Left ventricle myocardium superior (tissue), 1 donor: ENCODE measurements around the gene OBSCN. TPM values are rescaled to one million over a fixed set of nuclear protein-coding genes. Genes with fewer than 3 reads are reported as not detected.

Source experiments
- ATAC-seq: fragments of 200-7000 bp; cut with Tn5 transposase; one replicate; pipeline ENCODE4 v1.9.1; 2020; ENCODE audit warnings: mild to moderate bottlenecking, moderate library complexity
- DNase-seq: peaks from one replicate; pipeline ENCODE4 v3.0.0-alpha.2; 2020
- intact Hi-C: fragments of 100-400 bp; cut with micrococcal nuclease; formaldehyde crosslinking; loops from one replicate; pipeline ENCODE4 v1.11.0; 2022
- total RNA-seq: library from RNA; stranded (reverse); fragmentation: NEBNext Ultra II Directional; extraction: Animal tissue kit (Norgen Biotek cat#: 25700); gene quantifications from one replicate; pipeline ENCODE4 v1.2.1, GENCODE V29; 2021
- donor health status: DM: no; HTN: yes; CAD: no; lungs with severe emphysema.

Gene OBSCN
- total RNA-seq, 1 donor from 2014 or later = 316 TPM

- intact Hi-C loops = no loop called here
- peak; percentile 26 for DNase-seq
- ATAC-seq = no peak
These were observed 111.0 kb downstream of the OBSCN start for GRCh38 chr1:228318823-228319241.

GRCh38 chr1:228319352-228320088, 111.7 kb downstream of the OBSCN start:
- DNase-seq (no peak), ATAC-seq (no peak)
- intact Hi-C loops = no loop called here

GRCh38 chr1:228320394-228320793, 112.5 kb downstream of the OBSCN start:
- ATAC-seq (no peak), DNase-seq (no peak)
- intact Hi-C loops = no loop called here

GRCh38 chr1:228321435-228321834, 113.6 kb downstream of the OBSCN start:
- no peak for ATAC-seq
- intact Hi-C loops = no loop called here
- peak; percentile 20 for DNase-seq

GRCh38 chr1:228321895-228322294, 114.1 kb downstream of the OBSCN start:
- no peak for ATAC-seq
- intact Hi-C loops = no loop called here
- DNase-seq = peak; percentile 4

GRCh38 chr1:228323401-228323800, 115.6 kb downstream of the OBSCN start:
- peak; percentile 16 for DNase-seq
- no peak for ATAC-seq
- intact Hi-C loops = no loop called here

- intact Hi-C loops = no loop called here
- ATAC-seq = no peak
- DNase-seq = no peak
These were observed 117.4 kb downstream of the OBSCN start for GRCh38 chr1:228325267-228325666.

- intact Hi-C loops = no loop called here
- ATAC-seq = peak; percentile 20
- DNase-seq = no peak
These were observed 122.0 kb downstream of the OBSCN start for GRCh38 chr1:228329887-228330286.

GRCh38 chr1:228332797-228333738, 125.2 kb downstream of the OBSCN start:
- intact Hi-C loops = no loop called here
- ATAC-seq (no peak), DNase-seq (peak; percentile 29)

- intact Hi-C loops = no loop called here
- DNase-seq (no peak), ATAC-seq (no peak)
These were observed 125.9 kb downstream of the OBSCN start for GRCh38 chr1:228333739-228334115.

- DNase-seq (peak; percentile 23), ATAC-seq (no peak)
- intact Hi-C loops = no loop called here
These were observed 126.5 kb downstream of the OBSCN start for GRCh38 chr1:228334226-228334935.

GRCh38 chr1:228334954-228335353, 127.1 kb downstream of the OBSCN start:
- DNase-seq = peak; percentile 13
- intact Hi-C loops = no loop called here
- no peak for ATAC-seq

GRCh38 chr1:228335406-228336307, 127.8 kb downstream of the OBSCN start:
- DNase-seq = peak; percentile 24
- intact Hi-C loops = no loop called here
- ATAC-seq = no peak

GRCh38 chr1:228336308-228337030, 128.6 kb downstream of the OBSCN start:
- DNase-seq (peak; percentile 22), ATAC-seq (no peak)
- intact Hi-C loops = no loop called here

- peak; percentile 6 for DNase-seq
- intact Hi-C loops = no loop called here
- no peak for ATAC-seq
These were observed 129.3 kb downstream of the OBSCN start for GRCh38 chr1:228337031-228337564.

- intact Hi-C loops = no loop called here
- peak; percentile 32 for DNase-seq
- ATAC-seq = peak; percentile 7
These were observed 130.1 kb downstream of the OBSCN start for GRCh38 chr1:228337711-228338520.

GRCh38 chr1:228338521-228339051, 130.7 kb downstream of the OBSCN start:
- DNase-seq = peak; percentile 22
- intact Hi-C loops = no loop called here
- ATAC-seq = no peak
